GM12878 (cell line): ENCODE data around the gene SLC39A11. TPM values are rescaled to one million over a fixed set of nuclear protein-coding genes. Genes with fewer than 3 reads are reported as not detected.

ENCODE experiments used
- ATAC-seq: fragments of 200-7000 bp; cut with Tn5 transposase; 3 replicates; pipeline ENCODE4 v1.9.1; 2020; ENCODE audit warnings: mild to moderate bottlenecking, moderate library complexity
- BruUV-seq: library from RNA; stranded (reverse); fragments of 400-500 nt; replicated peaks from 2 replicates; lab custom pipeline; 2021; lab: Mats Ljungman, UMichigan
- CTCF ChIA-PET: fragments of 300-600 bp; sonication (Branson Sonifier 250); formaldehyde crosslinking; extraction: SDS; loops from one replicate; lab custom pipeline; 2021; ENCODE audit warnings: inconsistent platforms; lab: Yijun Ruan, JAX
- POLR2A ChIA-PET: fragments of 350-600 bp; formaldehyde crosslinking; extraction: SDS; loops from one replicate; lab custom pipeline; 2021; ENCODE audit warnings: inconsistent platforms; lab: Charles Lee
- RAD21 ChIA-PET: fragments of 300-600 bp; sonication (Branson Sonifier 250); formaldehyde crosslinking; loops from one replicate; lab custom pipeline; 2023; ENCODE audit warnings: antibody characterized with exemption; ENCODE audit not compliant: unreplicated experiment; lab: Charles Lee
- SMC1A ChIA-PET: fragments of 300-600 bp; sonication (Branson Sonifier 250); formaldehyde crosslinking; loops from one replicate; lab custom pipeline; 2023; ENCODE audit not compliant: unreplicated experiment, uncharacterized antibody; lab: Charles Lee
- DNase-seq: peaks from one replicate; pipeline ENCODE4 v3.0.0-alpha.2; 2011; ENCODE audit warnings: low read depth, low spot score
- FAIRE-seq: peaks from 3 replicates; lab custom pipeline; 2011; peaks lifted over from hg19 to GRCh38; lab: Jason Lieb, UNC
- H2AFZ ChIP-seq: 2 replicates; pipeline ENCODE4 v1.6.0; 2011; ENCODE audit warnings: low read depth, low read length, control low read depth; ENCODE audit not compliant: control insufficient read depth
- H3K27ac ChIP-seq: 2 replicates; pipeline ENCODE4 v1.5.1; 2011; ENCODE audit warnings: control low read depth; ENCODE audit not compliant: control insufficient read depth, insufficient read depth
- H3K27me3 ChIP-seq, 2 experiments: replicated peaks in 1 of 2; 2 replicates each; pipeline versions ENCODE4 v1.6.0 to v1.6.1; 2011; ENCODE audit warnings: low read length in 1 of 2; ENCODE audit not compliant: control insufficient read depth in 2 of 2, insufficient read depth in 2 of 2
- H3K36me3 ChIP-seq, 2 experiments: 2 replicates each; pipeline ENCODE4 v1.5.1; 2011; ENCODE audit warnings: low read length in 1 of 2; ENCODE audit not compliant: control insufficient read depth in 2 of 2, insufficient read depth in 2 of 2
- H3K4me1 ChIP-seq: 2 replicates; pipeline ENCODE4 v1.6.1; 2011; ENCODE audit warnings: mild to moderate bottlenecking, low read length, moderate library complexity, mixed read lengths; ENCODE audit not compliant: control insufficient read depth, insufficient read depth
- H3K4me2 ChIP-seq: 2 replicates; pipeline ENCODE4 v1.6.0; 2011; ENCODE audit warnings: control low read depth; ENCODE audit not compliant: control insufficient read depth, insufficient read depth
- H3K4me3 ChIP-seq: fragments of 200-600 bp; sonication (generic); 2 replicates; pipeline ENCODE4 v1.5.1; 2016
- H3K79me2 ChIP-seq: 2 replicates; pipeline ENCODE4 v1.6.0; 2011; ENCODE audit warnings: low read length; ENCODE audit not compliant: control insufficient read depth, insufficient read depth
- H3K9ac ChIP-seq: 2 replicates; pipeline ENCODE4 v1.8.0; 2011; ENCODE audit warnings: low read length, control low read depth, mixed read lengths; ENCODE audit not compliant: control insufficient read depth, insufficient read depth
- H3K9me3 ChIP-seq: replicated peaks from 3 replicates; pipeline ENCODE4 v1.5.1; 2011; ENCODE audit warnings: mild to moderate bottlenecking, low read length; ENCODE audit not compliant: control insufficient read depth, insufficient read depth
- H4K20me1 ChIP-seq: 2 replicates; pipeline ENCODE4 v1.6.0; 2011; ENCODE audit not compliant: control insufficient read depth, insufficient read depth
- CBX3 ChIP-seq: fragments of 200-600 bp; sonication (generic); IDR thresholded peaks from 2 replicates; pipeline ENCODE4 v1.6.1; 2016; ENCODE audit warnings: low read depth, borderline replicate concordance
- CEBPZ ChIP-seq: fragments of 150-350 bp; IDR thresholded peaks from 2 replicates; pipeline ENCODE4 v1.6.1; 2016; ENCODE audit warnings: low read depth, low read length
- IKZF1 ChIP-seq: fragments of 450-650 bp; conservative IDR thresholded peaks from 2 replicates; pipeline ENCODE4 v1.6.1; 2017; ENCODE audit warnings: antibody characterized with exemption, mild to moderate bottlenecking
- KDM1A ChIP-seq: fragments of 200-600 bp; sonication (generic); IDR thresholded peaks from 2 replicates; pipeline ENCODE4 v1.6.1; 2016; ENCODE audit warnings: borderline replicate concordance
- MYC ChIP-seq: IDR thresholded peaks from 2 replicates; pipeline ENCODE4 v1.6.1; 2011; ENCODE audit warnings: mild to moderate bottlenecking, low read length, moderate library complexity, inconsistent platforms; ENCODE audit not compliant: insufficient read depth, insufficient replicate concordance, insufficient read length, severe bottlenecking
- NBN ChIP-seq: fragments of 450-650 bp; IDR thresholded peaks from 2 replicates; pipeline ENCODE4 v1.6.1; 2016
- NR2F1 ChIP-seq: fragments of 450-650 bp; conservative IDR thresholded peaks from 2 replicates; pipeline ENCODE4 v1.6.1; 2017; ENCODE audit warnings: mild to moderate bottlenecking
- RAD51 ChIP-seq: fragments of 450-650 bp; IDR thresholded peaks from 2 replicates; pipeline ENCODE4 v1.6.1; 2016; ENCODE audit warnings: moderate library complexity, mild to moderate bottlenecking, inconsistent platforms
- SMAD5 ChIP-seq: IDR thresholded peaks from 2 replicates; pipeline ENCODE4 v1.6.1; 2016; ENCODE audit warnings: antibody characterized with exemption, low read depth
- ZNF592 ChIP-seq: fragments of 450-650 bp; IDR thresholded peaks from 2 replicates; pipeline ENCODE4 v1.6.1; 2017; ENCODE audit warnings: mild to moderate bottlenecking, moderate library complexity
- WGBS: methylation state at CpG from one replicate; pipeline ENCODE4 v1.1.6; 2016; ENCODE audit warnings: low lambda C conversion rate; ENCODE audit not compliant: insufficient replicate concordance, insufficient coverage; ENCODE audit errors: missing lambda C conversion rate; 5-methylcytosine and 5-hydroxymethylcytosine counted together
- in situ Hi-C: fragments of 300-500 bp; cut with MboI; formaldehyde crosslinking; loops from 9 replicates; pipeline ENCODE4 v1.14.3; 2018; ENCODE audit warnings: mixed read lengths
- intact Hi-C: fragments of 100-400 bp; cut with micrococcal nuclease; formaldehyde crosslinking; loops from one replicate; pipeline ENCODE4 v1.14.2; 2022; ENCODE audit not compliant: unreplicated experiment
- polyA plus RNA-seq, 11 experiments: library from polyadenylated mRNA; depleted of rRNA in 4 of 11; unstranded in 6 of 11; stranded (reverse) in 5 of 11; fragments of >200 nt; fragmentation: Nextera tagmentation in 4 of 11; fragmentation: Illumina TruSeq in 1 of 11; extraction: Ambion mirVana in 4 of 11; extraction: Trizol in 1 of 11; gene quantifications; 1 replicate in 1 of 11; 2 replicates in 10 of 11; pipeline versions ENCODE4 v1.2.1 to v1.2.3, GENCODE V29; 2011 to 2016; ENCODE audit warnings: inconsistent platforms in 2 of 11, missing spikeins in 2 of 11, low read depth in 1 of 11
- total RNA-seq, 4 experiments: library from RNA; depleted of rRNA in 3 of 4; stranded (reverse); fragments of >200 nt in 3 of 4; fragmentation: Illumina TruSeq in 1 of 4; extraction: Trizol in 1 of 4; gene quantifications; 2 replicates each; pipeline versions ENCODE4 v1.2.1 to v1.2.3, GENCODE V29; 2013 to 2021

Gene SLC39A11
- total and polyA plus RNA-seq, 10 of the 15 experiments (the other 5 are each of a cell fraction or from before 2014, with no cell fraction given): 8.6 to 23.8 (median 14.0) TPM

GRCh38 chr17:72947475-72947874 is 145.0 kb downstream of the SLC39A11 start:
- H4K20me1 ChIP-seq: no peaks in the 10 kb centered on the region
- ChIA-PET SMC1A (no interaction called here), RAD21 (no interaction called here), POLR2A (no interaction called here), CTCF (no interaction called here)
- BruUV-seq: no TSS peak
- H3K9ac ChIP-seq: no peak overlapping the region
- no peaks in the 10 kb centered on the region for H3K9me3 ChIP-seq
- H3K27ac ChIP-seq: no peak overlapping the region
- H3K4me1 ChIP-seq: no peaks in the 10 kb centered on the region
- no peak for ATAC-seq
- no peak for FAIRE-seq
- WGBS: over 99% methylated on average over 10 of the region's 10 CpGs
- H3K36me3 ChIP-seq: peaks cover 0 to 4% of the 10 kb centered on the region in 2 experiments; a peak in 2 of 4 replicates
- no peak for DNase-seq
- H3K4me2 ChIP-seq: no peak overlapping the region
- TF ChIP-seq NBN (no peak), MYC (no peak), NR2F1 (no peak)
- in situ Hi-C loops (no loop called here), intact Hi-C loops (no loop called here)
- no peak overlapping the region for H2AFZ ChIP-seq
- no peaks in the 10 kb centered on the region for H3K27me3 ChIP-seq
- no peak overlapping the region for H3K4me3 ChIP-seq
- H3K79me2 ChIP-seq: no peaks in the 10 kb centered on the region

- ChIA-PET RAD21 (no interaction called here), CTCF (no interaction called here), POLR2A (no interaction called here), SMC1A (no interaction called here)
- Histone ChIP-seq H3K27ac (no peak overlapping the region), H4K20me1 (no peaks in the 10 kb centered on the region), H3K9me3 (no peaks in the 10 kb centered on the region), H3K4me3 (no peak overlapping the region), H2AFZ (no peak overlapping the region), H3K79me2 (no peaks in the 10 kb centered on the region), H3K9ac (no peak overlapping the region), H3K4me2 (no peak overlapping the region), H3K4me1 (no peaks in the 10 kb centered on the region), H3K36me3 (peaks cover 0 to 4% of the 10 kb centered on the region in 2 experiments; a peak in 2 of 4 replicates), H3K27me3 (no peaks in the 10 kb centered on the region)
- in situ Hi-C loops (no loop called here), intact Hi-C loops (no loop called here)
- WGBS: 78% methylated on average over 5 of the region's 5 CpGs
- no peak for FAIRE-seq
- ATAC-seq: no peak
- no peak for DNase-seq
- BruUV-seq: no TSS peak
- no peak for TF ChIP-seq ZNF592
- no peak for TF ChIP-seq KDM1A
- no peak for TF ChIP-seq CBX3
- TF ChIP-seq RAD51: no peak
- TF ChIP-seq IKZF1: no peak
- TF ChIP-seq CEBPZ: no peak
- no peak for TF ChIP-seq SMAD5
Observed at GRCh38 chr17:72946696-72947095, 145.8 kb downstream of the SLC39A11 start.
